GM12878 (cell line): ENCODE data around the gene EP400. TPM values are rescaled to one million over a fixed set of nuclear protein-coding genes. Genes with fewer than 3 reads are reported as not detected.

ENCODE experiments used
- ATAC-seq: fragments of 200-7000 bp; cut with Tn5 transposase; 3 replicates; pipeline ENCODE4 v1.9.1; 2020; ENCODE audit warnings: mild to moderate bottlenecking, moderate library complexity
- BruUV-seq: library from RNA; stranded (reverse); fragments of 400-500 nt; replicated peaks from 2 replicates; lab custom pipeline; 2021; lab: Mats Ljungman, UMichigan
- CTCF ChIA-PET: fragments of 300-600 bp; sonication (Branson Sonifier 250); formaldehyde crosslinking; extraction: SDS; loops from one replicate; lab custom pipeline; 2021; ENCODE audit warnings: inconsistent platforms; lab: Yijun Ruan, JAX
- POLR2A ChIA-PET: fragments of 350-600 bp; formaldehyde crosslinking; extraction: SDS; loops from one replicate; lab custom pipeline; 2021; ENCODE audit warnings: inconsistent platforms; lab: Charles Lee
- RAD21 ChIA-PET: fragments of 300-600 bp; sonication (Branson Sonifier 250); formaldehyde crosslinking; loops from one replicate; lab custom pipeline; 2023; ENCODE audit warnings: antibody characterized with exemption; ENCODE audit not compliant: unreplicated experiment; lab: Charles Lee
- SMC1A ChIA-PET: fragments of 300-600 bp; sonication (Branson Sonifier 250); formaldehyde crosslinking; loops from one replicate; lab custom pipeline; 2023; ENCODE audit not compliant: unreplicated experiment, uncharacterized antibody; lab: Charles Lee
- DNase-seq: peaks from one replicate; pipeline ENCODE4 v3.0.0-alpha.2; 2011; ENCODE audit warnings: low read depth, low spot score
- FAIRE-seq: peaks from 3 replicates; lab custom pipeline; 2011; peaks lifted over from hg19 to GRCh38; lab: Jason Lieb, UNC
- H2AFZ ChIP-seq: 2 replicates; pipeline ENCODE4 v1.6.0; 2011; ENCODE audit warnings: low read depth, low read length, control low read depth; ENCODE audit not compliant: control insufficient read depth
- H3K27ac ChIP-seq: 2 replicates; pipeline ENCODE4 v1.5.1; 2011; ENCODE audit warnings: control low read depth; ENCODE audit not compliant: control insufficient read depth, insufficient read depth
- H3K27me3 ChIP-seq, 2 experiments: replicated peaks in 1 of 2; 2 replicates each; pipeline versions ENCODE4 v1.6.0 to v1.6.1; 2011; ENCODE audit warnings: low read length in 1 of 2; ENCODE audit not compliant: control insufficient read depth in 2 of 2, insufficient read depth in 2 of 2
- H3K36me3 ChIP-seq, 2 experiments: 2 replicates each; pipeline ENCODE4 v1.5.1; 2011; ENCODE audit warnings: low read length in 1 of 2; ENCODE audit not compliant: control insufficient read depth in 2 of 2, insufficient read depth in 2 of 2
- H3K4me1 ChIP-seq: 2 replicates; pipeline ENCODE4 v1.6.1; 2011; ENCODE audit warnings: mild to moderate bottlenecking, low read length, moderate library complexity, mixed read lengths; ENCODE audit not compliant: control insufficient read depth, insufficient read depth
- H3K4me2 ChIP-seq: 2 replicates; pipeline ENCODE4 v1.6.0; 2011; ENCODE audit warnings: control low read depth; ENCODE audit not compliant: control insufficient read depth, insufficient read depth
- H3K4me3 ChIP-seq: fragments of 200-600 bp; sonication (generic); 2 replicates; pipeline ENCODE4 v1.5.1; 2016
- H3K79me2 ChIP-seq: 2 replicates; pipeline ENCODE4 v1.6.0; 2011; ENCODE audit warnings: low read length; ENCODE audit not compliant: control insufficient read depth, insufficient read depth
- H3K9ac ChIP-seq: 2 replicates; pipeline ENCODE4 v1.8.0; 2011; ENCODE audit warnings: low read length, control low read depth, mixed read lengths; ENCODE audit not compliant: control insufficient read depth, insufficient read depth
- H3K9me3 ChIP-seq: replicated peaks from 3 replicates; pipeline ENCODE4 v1.5.1; 2011; ENCODE audit warnings: mild to moderate bottlenecking, low read length; ENCODE audit not compliant: control insufficient read depth, insufficient read depth
- H4K20me1 ChIP-seq: 2 replicates; pipeline ENCODE4 v1.6.0; 2011; ENCODE audit not compliant: control insufficient read depth, insufficient read depth
- ASH2L ChIP-seq: fragments of 300-600, 200-600 bp; sonication (generic); IDR thresholded peaks from 2 replicates; pipeline ENCODE4 v1.6.1; 2017; ENCODE audit warnings: low read depth, mild to moderate bottlenecking, borderline replicate concordance
- BMI1 ChIP-seq: fragments of 450-650 bp; IDR thresholded peaks from 2 replicates; pipeline ENCODE4 v1.6.1; 2016; ENCODE audit warnings: mild to moderate bottlenecking, moderate library complexity, borderline replicate concordance
- CHD1 ChIP-seq: IDR thresholded peaks from 2 replicates; pipeline ENCODE4 v1.6.1; 2012; ENCODE audit warnings: low read depth, low read length, improper control_type of control experiment
- CTCF ChIP-seq, 3 experiments: IDR thresholded peaks in 2 of 3; conservative IDR thresholded peaks in 1 of 3; 2 replicates each; pipeline ENCODE4 v1.5.1; 2011; ENCODE audit warnings: low read depth in 3 of 3, low read length in 3 of 3, mild to moderate bottlenecking in 3 of 3, control low read depth in 2 of 3, moderate library complexity in 2 of 3, inconsistent platforms in 1 of 3, mixed read lengths in 1 of 3; ENCODE audit not compliant: control insufficient read depth in 2 of 3, insufficient read depth in 1 of 3; ENCODE audit errors: extremely low read depth in 1 of 3
- JUND ChIP-seq: IDR thresholded peaks from 2 replicates; pipeline ENCODE4 v1.6.1; 2012; ENCODE audit warnings: low read depth, mild to moderate bottlenecking, low read length, improper control_type of control experiment, moderate library complexity
- RBBP5 ChIP-seq: fragments of 200-600 bp; sonication (generic); conservative IDR thresholded peaks from 2 replicates; pipeline ENCODE4 v1.6.1; 2016
- SREBF1 ChIP-seq: IDR thresholded peaks from 2 replicates; pipeline ENCODE4 v1.6.1; 2012; ENCODE audit warnings: mild to moderate bottlenecking, low read length
- SREBF2 ChIP-seq: IDR thresholded peaks from 2 replicates; pipeline ENCODE4 v1.6.1; 2012; ENCODE audit warnings: mild to moderate bottlenecking, low read length
- TCF7 ChIP-seq: IDR thresholded peaks from 2 replicates; pipeline ENCODE4 v1.6.1; 2014; ENCODE audit warnings: antibody characterized with exemption, borderline replicate concordance
- USF1 ChIP-seq: IDR thresholded peaks from 2 replicates; pipeline ENCODE4 v1.6.1; 2011; ENCODE audit warnings: borderline replicate concordance, low read depth, mild to moderate bottlenecking, moderate library complexity, mixed read lengths, low read length; ENCODE audit not compliant: insufficient read depth; ENCODE audit errors: extremely low read length
- ZBTB11 ChIP-seq: fragments of 450-650 bp; formaldehyde crosslinking; IDR thresholded peaks from 2 replicates; pipeline ENCODE4 v1.5.0; 2022; ENCODE audit warnings: mild to moderate bottlenecking, missing genetic modification characterization
- ZNF217 ChIP-seq: fragments of 450-650 bp; IDR thresholded peaks from 2 replicates; pipeline ENCODE4 v1.6.1; 2017; ENCODE audit warnings: antibody characterized with exemption, mild to moderate bottlenecking
- WGBS: methylation state at CpG from one replicate; pipeline ENCODE4 v1.1.6; 2016; ENCODE audit warnings: low lambda C conversion rate; ENCODE audit not compliant: insufficient replicate concordance, insufficient coverage; ENCODE audit errors: missing lambda C conversion rate; 5-methylcytosine and 5-hydroxymethylcytosine counted together
- in situ Hi-C: fragments of 300-500 bp; cut with MboI; formaldehyde crosslinking; loops from 9 replicates; pipeline ENCODE4 v1.14.3; 2018; ENCODE audit warnings: mixed read lengths
- intact Hi-C: fragments of 100-400 bp; cut with micrococcal nuclease; formaldehyde crosslinking; loops from one replicate; pipeline ENCODE4 v1.14.2; 2022; ENCODE audit not compliant: unreplicated experiment
- polyA plus RNA-seq, 11 experiments: library from polyadenylated mRNA; depleted of rRNA in 4 of 11; unstranded in 6 of 11; stranded (reverse) in 5 of 11; fragments of >200 nt; fragmentation: Nextera tagmentation in 4 of 11; fragmentation: Illumina TruSeq in 1 of 11; extraction: Ambion mirVana in 4 of 11; extraction: Trizol in 1 of 11; gene quantifications; 1 replicate in 1 of 11; 2 replicates in 10 of 11; pipeline versions ENCODE4 v1.2.1 to v1.2.3, GENCODE V29; 2011 to 2016; ENCODE audit warnings: inconsistent platforms in 2 of 11, missing spikeins in 2 of 11, low read depth in 1 of 11
- total RNA-seq, 4 experiments: library from RNA; depleted of rRNA in 3 of 4; stranded (reverse); fragments of >200 nt in 3 of 4; fragmentation: Illumina TruSeq in 1 of 4; extraction: Trizol in 1 of 4; gene quantifications; 2 replicates each; pipeline versions ENCODE4 v1.2.1 to v1.2.3, GENCODE V29; 2013 to 2021

Gene EP400
- total and polyA plus RNA-seq, 10 of the 15 experiments (the other 5 are each of a cell fraction or from before 2014, with no cell fraction given): 3.8 to 44.2 (median 8.4) TPM

- no peak for TF ChIP-seq ZBTB11 (CRISPR knock-in tag)
- TF ChIP-seq BMI1: no peak
- TF ChIP-seq CTCF (IDR thresholded peaks at IDR 0.05 in 2 of 3, conservative IDR thresholded peaks at IDR 0.05 in 1 of 3; ENCODE audit: control insufficient read depth in 2 of 3, extremely low read depth in 1 of 3, insufficient read depth in 1 of 3, low read depth in 3 of 3, low read length in 3 of 3): no peak
These were observed 154.0 kb downstream of the EP400 start (continued) for GRCh38 chr12:132103542-132104308.

- ChIA-PET CTCF (no interaction called here), POLR2A (interaction anchor here (0.6 kb wide), 1 partner anchor 10 kb away, joined by 3 read pairs; no protein-coding TSS in a partner anchor), SMC1A (no interaction called here), RAD21 (no interaction called here)
- no peaks in the 10 kb centered on the region for H3K79me2 ChIP-seq
- no peak overlapping the region for H3K27ac ChIP-seq
- no TSS peak for BruUV-seq
- 94% methylated on average over 6 of the region's 6 CpGs for WGBS
- no peak for ATAC-seq
- intact Hi-C loops: no loop called here
- H3K9ac ChIP-seq: no peak overlapping the region
- H3K4me1 ChIP-seq: no peaks in the 10 kb centered on the region
- peaks cover 5 to 7% of the 10 kb centered on the region in 2 experiments; a peak in 3 of 4 replicates for H3K36me3 ChIP-seq
- H3K27me3 ChIP-seq: no peaks in the 10 kb centered on the region
- no peak overlapping the region for H2AFZ ChIP-seq
- H3K9me3 ChIP-seq: no peaks in the 10 kb centered on the region
- DNase-seq: no peak
- in situ Hi-C loops: no loop called here
- H3K4me2 ChIP-seq: no peak overlapping the region
- H4K20me1 ChIP-seq: no peaks in the 10 kb centered on the region
- no peak for FAIRE-seq
- no peak overlapping the region for H3K4me3 ChIP-seq
- TF ChIP-seq ASH2L (no peak), USF1 (no peak), SREBF1 (no peak), RBBP5 (no peak), TCF7 (no peak), ZBTB11 (CRISPR knock-in tag) (no peak), JUND (no peak), CHD1 (no peak), SREBF2 (no peak), ZNF217 (no peak)
These were observed 155.7 kb downstream of the EP400 start for GRCh38 chr12:132105467-132105866.
